CD4-positive, alpha-beta T cell (primary cell): ENCODE data around the gene IGSF5. TPM values are rescaled to one million over a fixed set of nuclear protein-coding genes. Genes with fewer than 3 reads are reported as not detected.

Experiments used
- ATAC-seq: fragments of 200-7000 bp; cut with Tn5 transposase; one replicate; pipeline ENCODE4 v1.10.0; 2022; ENCODE audit warnings: mild to moderate bottlenecking; ENCODE audit not compliant: poor library complexity
- CTCF ChIA-PET: fragments of 350-600 bp; sonication (Branson Sonifier 250); formaldehyde crosslinking; loops from one replicate; lab custom pipeline; 2021; ENCODE audit warnings: antibody characterized with exemption, inconsistent platforms; lab: Charles Lee
- POLR2A ChIA-PET: fragments of 350-600 bp; sonication (Branson Sonifier 250); formaldehyde crosslinking; loops from one replicate; lab custom pipeline; 2021; ENCODE audit warnings: antibody characterized with exemption, inconsistent platforms; lab: Charles Lee
- DNase-seq, 14 experiments: peaks; one replicate each; pipeline ENCODE4 v3.0.0-alpha.2; 2013 to 2020; ENCODE audit warnings: mixed read lengths in 2 of 14
- H3K27ac ChIP-seq, 2 donors: one replicate each; pipeline versions ENCODE4 v1.5.1 to v1.7.0; 2013; ENCODE audit warnings: low read length in 2 of 2, low read depth in 1 of 2, mild to moderate bottlenecking in 1 of 2
- H3K27me3 ChIP-seq, 2 experiments: 1 replicate in 1 of 2; 2 replicates in 1 of 2; pipeline versions ENCODE4 v1.6.1 to v1.7.0; 2013; ENCODE audit warnings: low read length in 2 of 2, control low read depth in 1 of 2, mild to moderate bottlenecking in 1 of 2, moderate library complexity in 1 of 2; ENCODE audit not compliant: insufficient read depth in 2 of 2, control insufficient read depth in 1 of 2
- H3K36me3 ChIP-seq: one replicate; pipeline ENCODE4 v1.6.1; 2013; ENCODE audit warnings: low read length, control low read depth; ENCODE audit not compliant: insufficient read depth
- H3K4me1 ChIP-seq: one replicate; pipeline ENCODE4 v1.6.1; 2013; ENCODE audit warnings: low read length, control low read depth; ENCODE audit not compliant: insufficient read depth
- H3K4me3 ChIP-seq: one replicate; pipeline ENCODE4 v1.5.1; 2013; ENCODE audit warnings: mild to moderate bottlenecking, low read length, moderate library complexity
- H3K9me3 ChIP-seq, 2 experiments: 1 replicate in 1 of 2; 2 replicates in 1 of 2; pipeline versions ENCODE4 v1.6.1 to v1.7.0; 2013; ENCODE audit warnings: low read length in 2 of 2, mild to moderate bottlenecking in 2 of 2, control low read depth in 1 of 2, moderate library complexity in 1 of 2; ENCODE audit not compliant: control insufficient read depth in 1 of 2, insufficient read depth in 1 of 2
- H3K27ac Mint-ChIP-seq: one replicate; pipeline ENCODE4 v1.8.0; 2020; ENCODE audit warnings: mixed read lengths
- H3K27me3 Mint-ChIP-seq: one replicate; pipeline ENCODE4 v1.8.0; 2021; ENCODE audit warnings: mixed read lengths
- H3K36me3 Mint-ChIP-seq: one replicate; pipeline ENCODE4 v1.8.0; 2021; ENCODE audit warnings: low read depth, mixed read lengths
- H3K4me1 Mint-ChIP-seq: one replicate; pipeline ENCODE4 v1.8.0; 2021; ENCODE audit warnings: low read depth, mixed read lengths
- H3K4me3 Mint-ChIP-seq: one replicate; pipeline ENCODE4 v1.8.0; 2020; ENCODE audit warnings: mild to moderate bottlenecking, mixed read lengths
- H3K9me3 Mint-ChIP-seq: one replicate; pipeline ENCODE4 v1.8.0; 2020; ENCODE audit warnings: mixed read lengths
- intact Hi-C, 2 experiments: fragments of 100-400 bp; cut with DNase I in 1 of 2; cut with micrococcal nuclease in 1 of 2; formaldehyde crosslinking; loops; one replicate each; pipeline versions ENCODE4 v1.15.1 to v1.9.0; 2023 to 2025; cut with DNase I, micrococcal nuclease
- total RNA-seq, 174 experiments: library from RNA in 2 of 174; stranded (reverse) in 2 of 174; gene quantifications; one replicate each; pipeline ENCODE4 v1.2.3 and lab custom pipeline; 2021 to 2026
- TF ChIP-seq, protein P1 (sequence below): fragments of 200-600 bp; IDR thresholded peaks from one replicate; pipeline ENCODE4 v1.8.0; 2022; ENCODE audit warnings: antibody characterized with exemption, mild to moderate bottlenecking

IGSF5 gene
- total RNA-seq, 2 experiments from 2014 or later, result not detected

DNA sequence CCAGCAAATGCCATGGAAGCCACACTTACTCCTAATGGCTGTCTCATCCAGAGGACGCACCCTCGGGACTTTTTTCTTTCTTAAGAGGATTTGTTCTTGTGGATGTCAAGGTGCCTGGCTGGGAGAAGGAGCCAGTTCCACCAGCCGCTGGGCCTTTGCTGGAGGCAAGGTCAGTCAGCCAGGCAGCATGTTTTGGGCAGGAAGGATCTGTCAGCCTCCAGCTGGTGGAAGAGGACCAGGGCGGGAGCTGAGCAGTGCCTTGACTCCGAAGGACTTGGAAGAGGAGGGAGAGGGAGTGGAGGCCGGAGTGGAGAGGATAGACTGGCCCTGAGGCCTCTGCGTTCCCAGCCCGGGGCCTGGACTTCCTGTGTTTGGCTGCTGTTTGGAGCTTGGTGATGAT lies 5.7 kb downstream of the IGSF5 start:
- POLR2A ChIA-PET, result no interaction called here
- H3K9me3 Mint-ChIP-seq, result peaks cover 5% of the 10 kb centered on the region
- H3K9me3 ChIP-seq, result peaks cover 5 to 11% of the 10 kb centered on the region in 2 experiments
- CTCF ChIA-PET, result no interaction called here
- H3K27me3 Mint-ChIP-seq, result no peaks in the 10 kb centered on the region
- H3K27ac Mint-ChIP-seq, result no peak overlapping the region
- H3K27me3 ChIP-seq, result no peaks in the 10 kb centered on the region
- ATAC-seq (no peak), DNase-seq (no peak)
- no peak overlapping the region for H3K4me3 Mint-ChIP-seq
- TF ChIP-seq, protein P1, sequence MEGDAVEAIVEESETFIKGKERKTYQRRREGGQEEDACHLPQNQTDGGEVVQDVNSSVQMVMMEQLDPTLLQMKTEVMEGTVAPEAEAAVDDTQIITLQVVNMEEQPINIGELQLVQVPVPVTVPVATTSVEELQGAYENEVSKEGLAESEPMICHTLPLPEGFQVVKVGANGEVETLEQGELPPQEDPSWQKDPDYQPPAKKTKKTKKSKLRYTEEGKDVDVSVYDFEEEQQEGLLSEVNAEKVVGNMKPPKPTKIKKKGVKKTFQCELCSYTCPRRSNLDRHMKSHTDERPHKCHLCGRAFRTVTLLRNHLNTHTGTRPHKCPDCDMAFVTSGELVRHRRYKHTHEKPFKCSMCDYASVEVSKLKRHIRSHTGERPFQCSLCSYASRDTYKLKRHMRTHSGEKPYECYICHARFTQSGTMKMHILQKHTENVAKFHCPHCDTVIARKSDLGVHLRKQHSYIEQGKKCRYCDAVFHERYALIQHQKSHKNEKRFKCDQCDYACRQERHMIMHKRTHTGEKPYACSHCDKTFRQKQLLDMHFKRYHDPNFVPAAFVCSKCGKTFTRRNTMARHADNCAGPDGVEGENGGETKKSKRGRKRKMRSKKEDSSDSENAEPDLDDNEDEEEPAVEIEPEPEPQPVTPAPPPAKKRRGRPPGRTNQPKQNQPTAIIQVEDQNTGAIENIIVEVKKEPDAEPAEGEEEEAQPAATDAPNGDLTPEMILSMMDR, result no peak
- H3K36me3 Mint-ChIP-seq, result no peaks in the 10 kb centered on the region
- H3K4me3 ChIP-seq, result no peak overlapping the region
- H3K36me3 ChIP-seq, result no peaks in the 10 kb centered on the region
- intact Hi-C loops, result no loop called here
- H3K4me1 Mint-ChIP-seq, result no peaks in the 10 kb centered on the region
- no peaks in the 10 kb centered on the region for H3K4me1 ChIP-seq
- no peak overlapping the region for H3K27ac ChIP-seq

DNA sequence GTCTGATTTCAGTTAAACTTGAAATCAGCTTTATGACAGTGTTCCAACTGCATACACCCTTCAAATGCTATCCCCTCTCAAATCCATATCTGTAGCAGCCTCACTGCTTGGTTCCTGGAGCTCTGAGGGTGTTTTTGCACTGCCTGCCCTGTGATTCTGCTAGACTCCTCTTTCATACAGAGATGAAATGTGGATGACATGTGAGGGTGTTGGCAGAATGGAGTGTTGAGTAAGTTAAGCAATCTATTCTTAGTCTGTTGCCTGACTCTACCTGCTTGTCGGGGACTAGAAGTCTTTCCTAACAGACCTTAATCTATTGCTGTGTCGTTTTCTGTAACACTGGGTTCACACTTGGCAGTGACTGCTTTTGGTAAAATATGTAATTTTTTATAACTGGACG lies 9.8 kb downstream of the IGSF5 start:
- Mint-ChIP-seq H3K27me3 (peaks cover 12% of the 10 kb centered on the region), H3K27ac (no peak overlapping the region), H3K4me1 (no peaks in the 10 kb centered on the region), H3K4me3 (no peak overlapping the region), H3K9me3 (peaks cover 5% of the 10 kb centered on the region), H3K36me3 (no peaks in the 10 kb centered on the region)
- ATAC-seq (no peak), DNase-seq (no peak)
- intact Hi-C loops, result no loop called here
- Histone ChIP-seq H3K36me3 (no peaks in the 10 kb centered on the region), H3K27me3 (no peaks in the 10 kb centered on the region), H3K9me3 (peaks cover 5 to 13% of the 10 kb centered on the region in 2 experiments), H3K27ac (no peak overlapping the region), H3K4me1 (no peaks in the 10 kb centered on the region), H3K4me3 (no peak overlapping the region)
- TF ChIP-seq, protein P1, result no peak
- CTCF ChIA-PET, result no interaction called here
- POLR2A ChIA-PET, result no interaction called here

DNA sequence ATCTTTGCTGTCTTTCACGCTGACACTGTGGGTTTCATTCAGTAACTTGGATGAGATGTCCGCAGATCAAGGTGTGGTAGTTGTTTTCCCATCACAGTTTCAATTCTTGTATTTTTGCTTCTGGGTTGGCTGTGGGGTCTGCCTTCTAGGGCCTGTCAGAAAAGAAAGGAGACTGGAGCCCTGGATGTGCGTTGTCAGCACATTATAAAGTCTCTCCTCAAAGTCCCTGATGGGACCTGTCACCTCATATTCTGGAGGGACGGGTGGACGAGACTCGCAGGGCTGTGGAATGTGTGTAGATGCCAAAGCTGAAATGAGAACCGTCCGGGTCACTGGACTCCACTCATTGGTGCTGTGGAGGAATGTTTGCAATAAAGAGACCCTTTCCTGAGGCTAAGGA lies 11.3 kb downstream of the IGSF5 start:
- Mint-ChIP-seq H3K27me3 (peaks cover 12% of the 10 kb centered on the region), H3K36me3 (no peaks in the 10 kb centered on the region), H3K4me1 (no peaks in the 10 kb centered on the region), H3K27ac (no peak overlapping the region), H3K4me3 (no peak overlapping the region), H3K9me3 (peaks cover 10% of the 10 kb centered on the region)
- Histone ChIP-seq H3K27ac (no peak overlapping the region), H3K4me3 (no peak overlapping the region), H3K36me3 (no peaks in the 10 kb centered on the region), H3K9me3 (peaks cover 5 to 7% of the 10 kb centered on the region in 2 experiments), H3K4me1 (no peaks in the 10 kb centered on the region), H3K27me3 (no peaks in the 10 kb centered on the region)
- intact Hi-C loops, result no loop called here
- DNase-seq (no peak), ATAC-seq (no peak)
- TF ChIP-seq, protein P1, result no peak
- CTCF ChIA-PET, result no interaction called here
- POLR2A ChIA-PET, result no interaction called here
